NK-92 (cell line): ENCODE measurements around the gene SAMD3.
"Not testable (repeated sequence)": the region's sequence is repeated elsewhere in the genome, so short reads cannot be mapped to it uniquely, and the experiment has no call there.

Experiments used
- DNase-seq: peaks from one replicate; lab custom pipeline; 2025; ENCODE audit not compliant: unreplicated experiment; lab: John Stamatoyannopoulos, UW

SAMD3 gene

GRCh38 chr6:130182466-130182865 lies 40.3 kb downstream of the SAMD3 start:
- no peak for DNase-seq

GRCh38 chr6:130178692-130179091 lies 44.1 kb downstream of the SAMD3 start:
- DNase-seq: no peak

- no peak for DNase-seq
Measured at GRCh38 chr6:130176378-130176777, 46.4 kb downstream of the SAMD3 start.

GRCh38 chr6:130173377-130174004 lies 49.3 kb downstream of the SAMD3 start:
- not testable (repeated sequence) for DNase-seq

GRCh38 chr6:130170160-130170559 lies 52.6 kb downstream of the SAMD3 start:
- not testable (repeated sequence) for DNase-seq

- DNase-seq: no peak
Measured at GRCh38 chr6:130167655-130168054, 55.1 kb downstream of the SAMD3 start.

- no peak for DNase-seq
Measured at GRCh38 chr6:130164251-130164650, 58.5 kb downstream of the SAMD3 start.

- DNase-seq: no peak
Measured at GRCh38 chr6:130163266-130163665, 59.5 kb downstream of the SAMD3 start.

GRCh38 chr6:130162421-130162820 lies 60.3 kb downstream of the SAMD3 start:
- DNase-seq: no peak

GRCh38 chr6:130161683-130162404 lies 60.9 kb downstream of the SAMD3 start:
- no peak for DNase-seq

GRCh38 chr6:130159956-130160355 lies 62.8 kb downstream of the SAMD3 start:
- DNase-seq: no peak

- DNase-seq: no peak
Measured at GRCh38 chr6:130158548-130158947, 64.2 kb downstream of the SAMD3 start.

- DNase-seq: no peak
Measured at GRCh38 chr6:130158056-130158455, 64.7 kb downstream of the SAMD3 start.

- no peak for DNase-seq
Measured at GRCh38 chr6:130156908-130157307, 65.8 kb downstream of the SAMD3 start.

- no peak for DNase-seq
Measured at GRCh38 chr6:130152908-130153510, 69.7 kb downstream of the SAMD3 start.

GRCh38 chr6:130150906-130151305 lies 71.8 kb downstream of the SAMD3 start:
- DNase-seq: no peak

GRCh38 chr6:130149016-130149415 lies 73.7 kb downstream of the SAMD3 start:
- not testable (repeated sequence) for DNase-seq

GRCh38 chr6:130148181-130148580 lies 74.6 kb downstream of the SAMD3 start:
- no peak for DNase-seq

GRCh38 chr6:130147111-130147510 lies 75.6 kb downstream of the SAMD3 start:
- no peak for DNase-seq

- no peak for DNase-seq
Measured at GRCh38 chr6:130143709-130144108, 79.0 kb downstream of the SAMD3 start.

- no peak for DNase-seq
Measured at GRCh38 chr6:130140084-130140483, 82.7 kb downstream of the SAMD3 start.

GRCh38 chr6:130138909-130139242 lies 83.9 kb downstream of the SAMD3 start:
- no peak for DNase-seq
